Measurements from ENCODE around the gene PDSS1. TPM values are rescaled to one million over a fixed set of nuclear protein-coding genes. Genes with fewer than 3 reads are reported as not detected.
"Not testable (repeated sequence)": the region's sequence is repeated elsewhere in the genome, so short reads cannot be mapped to it uniquely, and the experiment has no call there.

PDSS1 gene
- total RNA-seq, 4 donors from 2014 or later = 3.6 to 7.6 (median 3.9) TPM

GRCh38 chr10:26682931-26683330, 14.6 kb upstream of the PDSS1 start:
- no peaks in the 10 kb centered on the region for H3K9me3 ChIP-seq
- no peak overlapping the region for H3K4me3 ChIP-seq
- DNase-seq (ENCODE audit: low spot score in 2 of 2) = no peak
- no peak overlapping the region for H3K27ac ChIP-seq
- TF ChIP-seq POLR2AphosphoS5 (IDR thresholded peaks at IDR 0.05) (no peak), CTCF (IDR thresholded peaks at IDR 0.05) (no peak), EP300 (IDR thresholded peaks at IDR 0.05) (no peak), POLR2A (IDR thresholded peaks at IDR 0.05) (no peak)
- WGBS = 51% methylated on average over 6 of the region's 6 CpGs
- H3K36me3 ChIP-seq = no peaks in the 10 kb centered on the region
- peaks cover 6% of the 10 kb centered on the region for H3K27me3 ChIP-seq
- peaks cover 3% of the 10 kb centered on the region for H3K4me1 ChIP-seq

DNA sequence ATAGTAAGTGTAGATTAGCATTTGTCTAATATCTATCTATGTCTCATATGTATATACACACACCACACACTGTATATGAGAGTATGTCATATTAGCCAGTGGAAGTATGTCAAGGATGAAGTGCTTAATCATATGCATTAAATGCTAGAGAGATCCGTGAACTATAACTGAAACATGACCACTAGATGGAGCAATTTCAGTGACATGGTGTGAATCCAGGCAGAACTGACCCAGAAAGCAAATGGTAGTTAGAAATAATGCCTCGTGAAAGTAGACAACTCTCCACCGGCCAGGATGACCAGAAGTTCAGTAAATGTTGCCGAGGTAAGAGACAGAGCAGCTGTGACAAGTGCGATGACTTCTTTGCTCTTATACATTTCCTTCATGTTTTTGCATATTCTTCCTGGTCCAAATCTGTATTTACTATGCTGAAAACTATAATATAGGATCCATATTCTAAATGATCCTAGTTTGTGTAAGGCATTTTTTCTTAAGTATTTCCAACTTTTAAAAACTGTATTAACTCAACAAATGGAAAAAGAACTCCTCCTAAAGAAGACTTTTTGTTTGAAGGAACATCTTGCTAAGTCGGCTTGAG, 12.7 kb upstream of the PDSS1 start:
- H3K4me3 ChIP-seq; H3K4me1 ChIP-seq; H3K9me3 ChIP-seq; H3K27ac ChIP-seq; H3K36me3 ChIP-seq; DNase-seq (ENCODE audit: low spot score in 2 of 2): not testable (repeated sequence)
- TF ChIP-seq CTCF (IDR thresholded peaks at IDR 0.05) = peak in 1 of 2 donors; percentile 49
- 29% methylated on average over 6 of the region's 6 CpGs for WGBS
- peaks cover 13% of the 10 kb centered on the region for H3K27me3 ChIP-seq

DNA sequence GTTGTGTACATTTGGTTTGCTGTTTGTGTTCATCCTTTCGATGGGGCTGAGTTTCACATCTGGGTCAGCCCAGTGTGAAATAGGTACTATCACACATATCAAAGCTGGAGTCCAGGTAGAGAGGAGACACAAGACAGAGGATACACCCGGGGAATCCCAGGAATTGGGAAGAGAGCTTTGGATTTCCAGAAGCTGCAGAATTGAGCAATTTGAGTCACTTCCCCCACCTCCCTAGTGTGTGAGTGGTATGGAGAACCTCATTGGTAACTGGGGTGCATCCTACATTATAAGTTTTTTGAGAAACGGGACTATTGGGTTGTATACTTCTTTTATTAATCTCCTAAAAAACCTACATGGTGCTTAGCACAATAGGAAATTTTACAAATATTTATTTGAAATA, 12.1 kb upstream of the PDSS1 start:
- H3K4me1 ChIP-seq = peaks cover 3% of the 10 kb centered on the region
- peaks cover 13% of the 10 kb centered on the region for H3K27me3 ChIP-seq
- no peaks in the 10 kb centered on the region for H3K9me3 ChIP-seq
- no peak for TF ChIP-seq CTCF (IDR thresholded peaks at IDR 0.05)
- no peak for TF ChIP-seq POLR2AphosphoS5 (IDR thresholded peaks at IDR 0.05)
- TF ChIP-seq POLR2A (IDR thresholded peaks at IDR 0.05) = no peak
- no peak for TF ChIP-seq EP300 (IDR thresholded peaks at IDR 0.05)
- no peak for DNase-seq (ENCODE audit: low spot score in 2 of 2)
- WGBS = 92% methylated on average over 3 of the region's 3 CpGs
- H3K27ac ChIP-seq = no peak overlapping the region
- no peaks in the 10 kb centered on the region for H3K36me3 ChIP-seq
- H3K4me3 ChIP-seq = no peak overlapping the region

DNA sequence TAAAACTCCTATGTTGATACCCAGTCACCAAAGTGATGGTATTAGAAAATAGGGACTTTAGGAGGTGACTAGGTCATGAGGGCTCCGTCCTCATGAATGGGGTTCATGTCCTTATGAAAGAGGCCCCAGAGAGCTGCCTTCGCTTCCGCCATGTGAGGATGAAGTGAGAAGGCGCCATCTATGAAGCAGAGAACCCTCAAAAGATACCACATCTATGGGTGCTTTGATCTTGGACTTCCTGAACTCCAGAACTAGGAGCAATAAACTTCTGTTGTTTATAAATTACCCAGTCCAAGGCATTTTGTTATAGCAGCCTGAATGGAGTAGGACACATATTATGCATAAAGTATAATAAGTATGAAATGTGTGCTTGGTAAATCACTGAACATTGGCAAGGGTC, 8.1 kb upstream of the PDSS1 start:
- DNase-seq (ENCODE audit: low spot score in 2 of 2) = no peak
- no peak for TF ChIP-seq POLR2A (IDR thresholded peaks at IDR 0.05)
- TF ChIP-seq CTCF (IDR thresholded peaks at IDR 0.05) = no peak
- TF ChIP-seq POLR2AphosphoS5 (IDR thresholded peaks at IDR 0.05) = no peak
- no peak for TF ChIP-seq EP300 (IDR thresholded peaks at IDR 0.05)
- Histone ChIP-seq H3K4me1 (peaks cover 3% of the 10 kb centered on the region), H3K27ac (no peak overlapping the region), H3K9me3 (no peaks in the 10 kb centered on the region), H3K27me3 (peaks cover 24% of the 10 kb centered on the region), H3K36me3 (no peaks in the 10 kb centered on the region), H3K4me3 (no peak overlapping the region)
- WGBS = 80% methylated on average over 4 of the region's 4 CpGs

DNA sequence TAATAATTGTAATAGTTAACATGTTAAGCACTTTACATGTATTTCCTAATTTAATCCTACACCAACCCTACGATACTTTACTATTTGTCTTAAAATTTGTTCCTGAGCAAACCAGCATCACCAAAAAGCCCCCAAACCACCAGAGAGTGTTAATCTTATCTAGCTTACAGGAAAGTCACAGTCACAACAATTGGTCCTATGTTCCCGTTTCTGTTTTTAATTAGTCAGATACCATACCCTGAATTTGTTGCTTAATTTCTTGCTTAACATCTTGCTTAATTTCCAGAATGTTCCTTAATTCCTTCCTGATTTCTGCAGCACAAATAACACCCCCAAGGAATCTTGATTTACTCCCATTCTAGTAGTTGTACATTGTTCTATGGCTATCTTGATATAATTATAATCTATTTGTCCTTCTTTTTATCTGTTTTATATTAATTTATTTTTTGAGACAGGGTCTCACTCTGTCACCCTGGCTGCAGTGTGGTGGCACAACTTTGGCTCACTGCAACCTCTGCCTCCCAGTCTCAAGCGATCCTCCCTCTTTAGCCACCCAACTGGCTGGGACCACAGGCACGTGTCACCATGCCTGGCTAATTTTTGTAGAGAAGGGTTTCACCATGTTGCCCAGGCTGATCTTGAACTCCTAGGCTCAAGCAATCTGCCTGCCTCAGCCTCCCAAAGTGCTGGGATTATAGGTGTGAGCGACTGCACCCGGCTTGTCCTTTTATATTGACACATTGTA, 6.6 kb upstream of the PDSS1 start:
- 51% methylated on average over 6 of the region's 6 CpGs for WGBS
- H3K4me3 ChIP-seq = no peak overlapping the region
- H3K27me3 ChIP-seq = peaks cover 24% of the 10 kb centered on the region
- no peaks in the 10 kb centered on the region for H3K9me3 ChIP-seq
- no peaks in the 10 kb centered on the region for H3K36me3 ChIP-seq
- H3K27ac ChIP-seq = no peak overlapping the region
- TF ChIP-seq POLR2AphosphoS5 (IDR thresholded peaks at IDR 0.05) (no peak), CTCF (IDR thresholded peaks at IDR 0.05) (no peak), POLR2A (IDR thresholded peaks at IDR 0.05) (no peak), EP300 (IDR thresholded peaks at IDR 0.05) (no peak)
- no peaks in the 10 kb centered on the region for H3K4me1 ChIP-seq
- no peak for DNase-seq (ENCODE audit: low spot score in 2 of 2)

- H3K27ac ChIP-seq; H3K9me3 ChIP-seq; H3K36me3 ChIP-seq; H3K4me3 ChIP-seq; DNase-seq (ENCODE audit: low spot score in 2 of 2): not testable (repeated sequence)
- Histone ChIP-seq H3K4me1 (peaks cover 18% of the 10 kb centered on the region), H3K27me3 (peaks cover 16% of the 10 kb centered on the region)
- WGBS = 82% methylated on average over 4 of the region's 4 CpGs
These were observed 3.0 kb upstream of the PDSS1 start for GRCh38 chr10:26694536-26694935.
